Fibroblast of lung (primary cell): Measurements from ENCODE around the gene CSF2.

Source experiments
- EZH2 ChIP-seq: IDR thresholded peaks from 2 replicates; pipeline ENCODE4 v1.5.1; 2012; ENCODE audit warnings: low read length, control low read depth, mild to moderate bottlenecking; ENCODE audit errors: missing control alignments
- TF ChIP-seq, protein P1 (sequence below), 2 donors: IDR thresholded peaks in 1 of 2; conservative IDR thresholded peaks in 1 of 2; 1 replicate in 1 of 2; 2 replicates in 1 of 2; pipeline ENCODE4 v1.5.1; 2011 to 2012; ENCODE audit warnings: low read length in 2 of 2, control low read depth in 1 of 2, inconsistent platforms in 1 of 2, low read depth in 1 of 2, mild to moderate bottlenecking in 1 of 2

DNA sequence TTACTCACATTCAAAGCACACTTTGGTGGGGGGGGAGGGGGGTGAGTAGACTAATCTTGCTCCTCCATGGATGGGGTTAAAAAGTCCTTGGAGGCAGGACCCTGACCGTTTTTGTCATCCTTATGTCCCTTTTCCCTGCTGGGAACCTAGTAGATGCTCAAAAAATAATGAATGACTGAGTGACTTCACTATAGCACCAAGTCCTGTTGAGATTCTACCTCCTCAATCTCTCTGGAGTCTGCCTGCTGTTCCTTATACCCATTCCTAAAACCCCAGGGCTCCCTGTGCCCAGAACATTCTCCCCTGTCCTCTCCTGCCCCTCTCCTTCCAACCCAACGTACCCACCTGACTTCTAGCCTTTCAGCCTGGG lies 2.3 kb upstream of the CSF2 start:
- TF ChIP-seq, protein P1, sequence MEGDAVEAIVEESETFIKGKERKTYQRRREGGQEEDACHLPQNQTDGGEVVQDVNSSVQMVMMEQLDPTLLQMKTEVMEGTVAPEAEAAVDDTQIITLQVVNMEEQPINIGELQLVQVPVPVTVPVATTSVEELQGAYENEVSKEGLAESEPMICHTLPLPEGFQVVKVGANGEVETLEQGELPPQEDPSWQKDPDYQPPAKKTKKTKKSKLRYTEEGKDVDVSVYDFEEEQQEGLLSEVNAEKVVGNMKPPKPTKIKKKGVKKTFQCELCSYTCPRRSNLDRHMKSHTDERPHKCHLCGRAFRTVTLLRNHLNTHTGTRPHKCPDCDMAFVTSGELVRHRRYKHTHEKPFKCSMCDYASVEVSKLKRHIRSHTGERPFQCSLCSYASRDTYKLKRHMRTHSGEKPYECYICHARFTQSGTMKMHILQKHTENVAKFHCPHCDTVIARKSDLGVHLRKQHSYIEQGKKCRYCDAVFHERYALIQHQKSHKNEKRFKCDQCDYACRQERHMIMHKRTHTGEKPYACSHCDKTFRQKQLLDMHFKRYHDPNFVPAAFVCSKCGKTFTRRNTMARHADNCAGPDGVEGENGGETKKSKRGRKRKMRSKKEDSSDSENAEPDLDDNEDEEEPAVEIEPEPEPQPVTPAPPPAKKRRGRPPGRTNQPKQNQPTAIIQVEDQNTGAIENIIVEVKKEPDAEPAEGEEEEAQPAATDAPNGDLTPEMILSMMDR (conservative IDR thresholded peaks at IDR 0.05 in 1 of 2, IDR thresholded peaks at IDR 0.05 in 1 of 2; ENCODE audit: low read depth in 1 of 2, low read length in 2 of 2), result no peak
- TF ChIP-seq EZH2, result no peak
